Liver (tissue), 3 donors: Measurements from ENCODE around the gene DNAI2.

Experiments used
- CTCF ChIP-seq: fragments of 150-350 bp; IDR thresholded peaks from 2 replicates; pipeline ENCODE4 v1.5.1; 2017; ENCODE audit warnings: improper control_type of control experiment, low read depth, low read length; ENCODE audit not compliant: missing input control
- EGR1 ChIP-seq, 2 donors: IDR thresholded peaks; 2 replicates each; pipeline ENCODE4 v1.6.1; 2016 to 2018; ENCODE audit warnings: antibody characterized with exemption in 2 of 2, low read depth in 2 of 2
- FOXA1 ChIP-seq: IDR thresholded peaks from 2 replicates; pipeline ENCODE4 v1.6.1; 2016; ENCODE audit warnings: antibody characterized with exemption
- GABPA ChIP-seq, 2 donors: IDR thresholded peaks in 1 of 2; conservative IDR thresholded peaks in 1 of 2; 2 replicates each; pipeline ENCODE4 v1.6.1; 2016; ENCODE audit warnings: antibody characterized with exemption in 2 of 2, mild to moderate bottlenecking in 1 of 2, moderate library complexity in 1 of 2
- JUND ChIP-seq, 2 donors: IDR thresholded peaks; 2 replicates each; pipeline ENCODE4 v1.6.1; 2016; ENCODE audit warnings: antibody characterized with exemption in 2 of 2
- MAX ChIP-seq: IDR thresholded peaks from 2 replicates; pipeline ENCODE4 v1.6.1; 2016; ENCODE audit warnings: antibody characterized with exemption
- NR2F2 ChIP-seq: IDR thresholded peaks from 2 replicates; pipeline ENCODE4 v1.6.1; 2016; ENCODE audit warnings: antibody characterized with exemption
- RAD21 ChIP-seq, 2 donors: IDR thresholded peaks; 2 replicates each; pipeline ENCODE4 v1.6.1; 2016; ENCODE audit warnings: antibody characterized with exemption in 2 of 2, mild to moderate bottlenecking in 2 of 2
- REST ChIP-seq: IDR thresholded peaks from 2 replicates; pipeline ENCODE4 v1.6.1; 2016; ENCODE audit warnings: antibody characterized with exemption, mild to moderate bottlenecking
- RXRA ChIP-seq, 2 donors: IDR thresholded peaks; 2 replicates each; pipeline ENCODE4 v1.6.1; 2017 to 2018; ENCODE audit warnings: antibody characterized with exemption in 2 of 2, mild to moderate bottlenecking in 1 of 2
- SP1 ChIP-seq: IDR thresholded peaks from 2 replicates; pipeline ENCODE4 v1.6.1; 2018; ENCODE audit warnings: antibody characterized with exemption, mild to moderate bottlenecking
- TAF1 ChIP-seq: conservative IDR thresholded peaks from 2 replicates; pipeline ENCODE4 v1.6.1; 2016; ENCODE audit warnings: antibody characterized with exemption, mild to moderate bottlenecking
- YY1 ChIP-seq: IDR thresholded peaks from 2 replicates; pipeline ENCODE4 v1.6.1; 2016; ENCODE audit warnings: antibody characterized with exemption, mild to moderate bottlenecking
- ZBTB33 ChIP-seq: IDR thresholded peaks from 2 replicates; pipeline ENCODE4 v1.6.1; 2016; ENCODE audit warnings: antibody characterized with exemption
- donor health status: healthy.
- donor health status: healthy.

GRCh38 chr17:74347646-74348045 is 73.6 kb downstream of the DNAI2 start:
- no peak for TF ChIP-seq CTCF
- no peak for TF ChIP-seq RXRA (IDR thresholded peaks at IDR 0.05)
- no peak for TF ChIP-seq JUND (IDR thresholded peaks at IDR 0.05)
- TF ChIP-seq GABPA (IDR thresholded peaks at IDR 0.05 in 1 of 2, conservative IDR thresholded peaks at IDR 0.05 in 1 of 2), result no peak
- no peak for TF ChIP-seq YY1
- no peak for TF ChIP-seq SP1
- TF ChIP-seq MAX, result no peak
- TF ChIP-seq TAF1, result no peak
- TF ChIP-seq REST, result no peak
- no peak for TF ChIP-seq ZBTB33
- TF ChIP-seq EGR1 (IDR thresholded peaks at IDR 0.05; ENCODE audit: low read depth in 2 of 2), result no peak
- TF ChIP-seq RAD21 (IDR thresholded peaks at IDR 0.05), result no peak
- no peak for TF ChIP-seq FOXA1
- no peak for TF ChIP-seq NR2F2
